ENCODE measurements around the gene CD93. TPM values are rescaled to one million over a fixed set of nuclear protein-coding genes. Genes with fewer than 3 reads are reported as not detected.

Gene CD93
- total and polyA plus RNA-seq, 11 donors, result 9.2 to 110 (median 45.7) TPM

GRCh38 chr20:23039136-23039875 is 46.8 kb downstream of the CD93 start:
- DNase-seq, result peak in 1 of 5 donors; percentile 3
- Histone ChIP-seq H3K27me3 (peaks cover 12 to 59% (median 29%) of the 10 kb centered on the region in 9 donors), H3K4me3 (no peak overlapping the region), H3K9me3 (no peaks in the 10 kb centered on the region), H3K4me1 (peaks cover 0 to 9% (median 0%) of the 10 kb centered on the region in 12 donors), H3K36me3 (no peaks in the 10 kb centered on the region), H3K27ac (no peak overlapping the region)
- intact Hi-C loops (cut with DNase I), result loop anchor here in 1 of 10 donors (5.0 kb wide), 1 partner anchor 342 kb away; no protein-coding TSS in a partner anchor
- 71 to 74% (median 72%) methylated on average over 5 of the region's 5 CpGs for WGBS, 4 donors
- ATAC-seq, result no peak
- TF ChIP-seq POLR2A (IDR thresholded peaks at IDR 0.05), result no peak
- no peak for TF ChIP-seq CTCF (IDR thresholded peaks at IDR 0.05)

GRCh38 chr20:23037017-23037481 is 49.1 kb downstream of the CD93 start:
- TF ChIP-seq CTCF (IDR thresholded peaks at IDR 0.05) (no peak), POLR2A (IDR thresholded peaks at IDR 0.05) (no peak)
- 44 to 79% (median 66%) methylated on average over 3 of the region's 3 CpGs for WGBS, 4 donors
- H3K36me3 ChIP-seq, result no peaks in the 10 kb centered on the region
- peaks cover 0 to 20% (median 6%) of the 10 kb centered on the region in 12 donors for H3K4me1 ChIP-seq
- intact Hi-C loops (cut with DNase I), result loop anchor here in 1 of 10 donors (5.0 kb wide), 1 partner anchor 340 kb away; no protein-coding TSS in a partner anchor
- peaks cover 12 to 58% (median 29%) of the 10 kb centered on the region in 9 donors for H3K27me3 ChIP-seq
- no peaks in the 10 kb centered on the region for H3K9me3 ChIP-seq
- no peak overlapping the region for H3K27ac ChIP-seq
- ATAC-seq (no peak), DNase-seq (peak in 1 of 5 donors; percentile 6)
- no peak overlapping the region for H3K4me3 ChIP-seq

GRCh38 chr20:23036371-23036770 is 49.8 kb downstream of the CD93 start:
- peaks cover 12 to 51% (median 29%) of the 10 kb centered on the region in 9 donors for H3K27me3 ChIP-seq
- 97 to 98% (median 98%) methylated on average over 10 to 11 of the region's 11 CpGs for WGBS, 4 donors
- intact Hi-C loops (cut with DNase I), result loop anchor here in 1 of 10 donors (5.0 kb wide), 1 partner anchor 339 kb away; no protein-coding TSS in a partner anchor
- peaks cover 0 to 26% (median 6%) of the 10 kb centered on the region in 12 donors for H3K4me1 ChIP-seq
- no peak for ATAC-seq
- TF ChIP-seq POLR2A (IDR thresholded peaks at IDR 0.05), result no peak
- TF ChIP-seq CTCF (IDR thresholded peaks at IDR 0.05), result no peak
- no peak overlapping the region for H3K4me3 ChIP-seq
- no peaks in the 10 kb centered on the region for H3K9me3 ChIP-seq
- H3K27ac ChIP-seq, result no peak overlapping the region
- DNase-seq, result peak in 1 of 5 donors; percentile 10
- no peaks in the 10 kb centered on the region for H3K36me3 ChIP-seq

DNA sequence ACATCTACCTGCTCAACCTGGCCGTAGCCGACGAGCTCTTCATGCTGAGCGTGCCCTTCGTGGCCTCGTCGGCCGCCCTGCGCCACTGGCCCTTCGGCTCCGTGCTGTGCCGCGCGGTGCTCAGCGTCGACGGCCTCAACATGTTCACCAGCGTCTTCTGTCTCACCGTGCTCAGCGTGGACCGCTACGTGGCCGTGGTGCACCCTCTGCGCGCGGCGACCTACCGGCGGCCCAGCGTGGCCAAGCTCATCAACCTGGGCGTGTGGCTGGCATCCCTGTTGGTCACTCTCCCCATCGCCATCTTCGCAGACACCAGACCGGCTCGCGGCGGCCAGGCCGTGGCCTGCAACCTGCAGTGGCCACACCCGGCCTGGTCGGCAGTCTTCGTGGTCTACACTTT is 50.4 kb downstream of the CD93 start:
- DNase-seq (peak in 1 of 5 donors; percentile 14), ATAC-seq (no peak)
- intact Hi-C loops (cut with DNase I), result loop anchor here in 1 of 10 donors (5.0 kb wide), 1 partner anchor 338 kb away; no protein-coding TSS in a partner anchor
- peaks cover 0 to 27% (median 6%) of the 10 kb centered on the region in 12 donors for H3K4me1 ChIP-seq
- no peaks in the 10 kb centered on the region for H3K36me3 ChIP-seq
- TF ChIP-seq POLR2A (IDR thresholded peaks at IDR 0.05), result no peak
- no peak for TF ChIP-seq CTCF (IDR thresholded peaks at IDR 0.05)
- no peaks in the 10 kb centered on the region for H3K9me3 ChIP-seq
- WGBS, 4 donors, result 92 to 96% (median 94%) methylated on average over 41 of the region's 41 CpGs
- H3K27ac ChIP-seq, result no peak overlapping the region
- H3K27me3 ChIP-seq, result peaks cover 12 to 51% (median 29%) of the 10 kb centered on the region in 9 donors
- H3K4me3 ChIP-seq, result peak overlapping the region in 5 of 12 donors; percentile 25 to 52 (median 36)

Data from heart left ventricle (tissue), 16 donors.